Omental fat pad (tissue), 4 donors: ENCODE results near the gene SNAPC4. TPM values are rescaled to one million over a fixed set of nuclear protein-coding genes. Genes with fewer than 3 reads are reported as not detected.

Experiments
- ATAC-seq: fragments of 150-250 bp; one replicate; pipeline ENCODE4 v1.9.1; 2016; ENCODE audit warnings: mild to moderate bottlenecking, moderate library complexity; ENCODE audit not compliant: low FRiP score
- DNase-seq: peaks from one replicate; pipeline ENCODE4 v3.0.0-alpha.2; 2019; ENCODE audit warnings: low spot score
- CTCF ChIP-seq, 3 donors: fragments of 450-650 bp; IDR thresholded peaks; one replicate each; pipeline ENCODE4 v1.5.1; 2016 to 2017; ENCODE audit warnings: antibody characterized with exemption in 3 of 3, mild to moderate bottlenecking in 3 of 3, moderate library complexity in 2 of 3
- total RNA-seq, 4 donors: library from RNA; depleted of rRNA; stranded (reverse); fragments of >200 nt; gene quantifications; one replicate each; pipeline ENCODE4 v1.1.0, GENCODE V29; 2016

The SNAPC4 gene
- total RNA-seq, 4 donors from 2014 or later = 3.2 to 11.2 (median 5.8) TPM

- DNase-seq (no peak), ATAC-seq (no peak)
- no peak for TF ChIP-seq CTCF (IDR thresholded peaks at IDR 0.05)
Measured at GRCh38 chr9:136387217-136387616, 12.8 kb downstream of the SNAPC4 start.

DNA sequence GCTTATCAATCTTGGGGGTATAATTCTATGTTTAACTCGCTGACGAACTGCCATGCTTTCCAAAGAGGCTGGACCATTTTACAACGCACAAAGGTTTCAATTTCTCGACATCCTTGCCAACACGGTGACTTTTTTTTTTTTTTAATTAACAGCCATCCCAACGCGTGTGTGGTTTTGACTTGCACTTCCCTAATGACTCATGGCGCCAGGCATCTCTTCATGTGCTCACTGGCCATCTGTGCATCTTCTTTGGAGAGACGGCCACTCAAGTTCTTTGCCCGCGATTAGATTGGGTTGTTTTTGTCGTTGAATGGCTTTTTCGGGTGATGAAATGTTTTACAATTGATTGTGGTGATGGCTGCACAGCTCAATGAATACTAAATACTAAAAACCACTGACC is 14.0 kb downstream of the SNAPC4 start:
- no peak for TF ChIP-seq CTCF (IDR thresholded peaks at IDR 0.05)
- ATAC-seq (no peak), DNase-seq (no peak)

DNA sequence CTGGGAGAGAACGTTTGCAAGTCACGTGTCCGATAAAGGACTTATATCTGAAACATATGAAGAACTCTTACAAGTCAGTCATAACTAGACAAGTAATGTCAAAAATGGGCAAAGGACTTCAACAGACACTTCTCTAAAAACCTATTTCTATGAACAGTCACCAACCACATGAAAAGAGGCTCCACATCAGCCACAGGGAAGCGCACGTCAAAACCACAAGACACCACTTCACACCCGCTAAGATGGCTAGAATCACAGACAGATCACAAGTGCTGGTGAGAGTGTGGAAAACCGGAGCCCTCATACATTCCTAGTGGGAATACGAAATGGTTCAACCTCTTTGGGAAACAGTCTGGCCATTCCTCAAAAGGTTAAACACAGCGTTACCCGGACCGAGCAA is 15.0 kb downstream of the SNAPC4 start:
- no peak for DNase-seq
- no peak for ATAC-seq
- TF ChIP-seq CTCF (IDR thresholded peaks at IDR 0.05) = no peak

- ATAC-seq (no peak), DNase-seq (no peak)
- no peak for TF ChIP-seq CTCF (IDR thresholded peaks at IDR 0.05)
Measured at GRCh38 chr9:136383436-136383835, 16.5 kb downstream of the SNAPC4 start.

DNA sequence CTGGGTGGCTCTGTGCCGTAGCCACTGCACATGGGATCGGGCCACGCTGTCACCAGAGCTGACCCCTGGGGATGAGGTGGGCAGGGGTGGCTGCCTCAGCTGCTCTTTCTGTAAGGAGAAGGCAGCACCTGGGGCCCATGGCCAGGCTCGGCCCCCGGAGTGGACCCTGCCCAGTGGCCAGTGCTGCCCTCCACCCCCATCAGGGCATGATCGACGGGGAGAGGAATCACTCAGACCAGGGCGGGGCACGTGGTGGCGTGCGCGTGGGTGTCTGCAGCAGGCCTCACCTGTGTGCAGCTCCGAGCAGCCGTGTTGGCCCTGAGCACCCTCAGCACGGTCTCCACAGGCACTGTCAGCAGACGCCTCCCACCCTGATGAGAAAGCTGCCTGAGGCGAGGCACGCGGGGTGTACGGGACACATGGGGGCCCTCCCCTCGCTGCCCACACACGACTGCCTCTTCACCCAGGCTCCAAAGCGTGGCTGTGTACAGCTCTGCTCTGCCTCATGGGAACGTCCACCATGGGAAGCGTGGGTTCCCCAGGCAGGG is 17.9 kb downstream of the SNAPC4 start:
- TF ChIP-seq CTCF (IDR thresholded peaks at IDR 0.05) = no peak
- no peak for ATAC-seq
- no peak for DNase-seq

DNA sequence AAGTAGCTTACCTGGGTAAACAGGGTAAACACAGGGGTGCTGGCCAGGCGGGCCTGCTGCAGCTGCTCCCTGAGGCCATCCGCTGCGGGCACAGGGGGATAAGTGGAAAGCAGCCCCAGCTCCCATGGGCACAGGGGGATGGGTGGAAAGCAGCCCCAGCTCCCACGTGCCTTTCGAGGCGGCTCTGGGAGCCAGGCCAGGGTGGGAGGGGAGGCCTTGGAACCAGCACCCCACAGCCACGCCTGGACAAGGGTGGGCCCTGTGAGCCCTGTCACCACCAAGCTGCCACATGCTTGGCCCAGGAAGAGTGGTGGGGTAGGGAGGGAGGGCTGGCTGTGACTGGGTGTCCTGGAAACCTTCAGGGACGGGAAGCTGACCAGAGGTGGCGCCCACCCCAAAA is 18.7 kb downstream of the SNAPC4 start:
- no peak for TF ChIP-seq CTCF (IDR thresholded peaks at IDR 0.05)
- ATAC-seq = no peak
- no peak for DNase-seq

DNA sequence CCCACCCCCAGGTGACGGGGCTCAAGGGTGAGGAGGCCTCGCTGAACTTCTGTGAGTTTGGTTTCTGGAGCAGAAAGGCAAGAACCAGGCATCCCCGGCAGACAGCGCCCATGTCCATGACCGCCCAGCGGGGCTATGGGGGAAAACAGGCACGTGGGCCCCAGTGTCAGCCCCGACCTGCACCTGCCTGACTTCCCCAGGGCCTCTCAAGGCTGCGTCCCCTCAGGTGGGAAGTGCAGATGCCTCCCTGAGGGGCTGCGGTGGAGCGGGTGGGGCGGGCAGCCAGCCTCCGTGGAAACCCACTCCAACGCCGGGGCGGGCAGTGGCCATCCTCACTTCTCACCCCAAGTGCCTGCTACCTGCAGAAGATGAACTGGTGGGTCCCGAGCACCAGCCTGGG is 19.6 kb downstream of the SNAPC4 start:
- no peak for TF ChIP-seq CTCF (IDR thresholded peaks at IDR 0.05)
- ATAC-seq (no peak), DNase-seq (no peak)
